Fibroblast of lung (primary cell): ENCODE measurements around the gene KIAA2012. TPM values are rescaled to one million over a fixed set of nuclear protein-coding genes. Genes with fewer than 3 reads are reported as not detected.

Experiments used
- DNase-seq, 2 donors: peaks; one replicate each; pipeline versions ENCODE4 v3.0.0 to v3.0.0-alpha.2; 2010; ENCODE audit warnings: low read depth in 2 of 2
- H2AFZ ChIP-seq: 2 replicates; pipeline ENCODE4 v1.5.1; 2012; ENCODE audit warnings: low read length, control low read depth, inconsistent platforms
- H3K27ac ChIP-seq: 2 replicates; pipeline ENCODE4 v1.5.1; 2011; ENCODE audit warnings: low read length, control low read depth; ENCODE audit not compliant: insufficient read depth
- H3K27me3 ChIP-seq: 2 replicates; pipeline ENCODE4 v1.5.1; 2011; ENCODE audit warnings: mild to moderate bottlenecking, low read length; ENCODE audit not compliant: control insufficient read depth, insufficient read depth
- H3K36me3 ChIP-seq: 2 replicates; pipeline ENCODE4 v1.5.1; 2011; ENCODE audit warnings: low read length; ENCODE audit not compliant: control insufficient read depth, insufficient read depth
- H3K4me1 ChIP-seq: 2 replicates; pipeline ENCODE4 v1.5.1; 2011; ENCODE audit warnings: low read length; ENCODE audit not compliant: control insufficient read depth, insufficient read depth; ENCODE audit errors: extremely low read depth
- H3K4me2 ChIP-seq: 2 replicates; pipeline ENCODE4 v1.5.1; 2011; ENCODE audit warnings: low read length, control low read depth; ENCODE audit not compliant: insufficient read depth; ENCODE audit errors: extremely low read depth
- H3K4me3 ChIP-seq, 4 experiments: fragments of 200-600 bp in 1 of 4; sonication (generic) in 1 of 4; replicated peaks in 1 of 4; 2 replicates each; pipeline ENCODE4 v1.5.1; 2011 to 2016; ENCODE audit warnings: low read length in 4 of 4, low read depth in 3 of 4, mild to moderate bottlenecking in 3 of 4, control low read depth in 2 of 4, inconsistent platforms in 1 of 4, mixed read lengths in 1 of 4; ENCODE audit not compliant: insufficient read depth in 1 of 4; ENCODE audit errors: control extremely low read depth in 1 of 4
- H3K79me2 ChIP-seq: 2 replicates; pipeline ENCODE4 v1.5.1; 2012; ENCODE audit warnings: mild to moderate bottlenecking, low read length, inconsistent platforms; ENCODE audit not compliant: control insufficient read depth, insufficient read depth
- H3K9ac ChIP-seq: 2 replicates; pipeline ENCODE4 v1.5.1; 2011; ENCODE audit warnings: mild to moderate bottlenecking, low read length, control low read depth; ENCODE audit not compliant: insufficient read depth
- H3K9me3 ChIP-seq: 2 replicates; pipeline ENCODE4 v1.5.1; 2012; ENCODE audit warnings: low read depth, low read length; ENCODE audit not compliant: control insufficient read depth, insufficient read depth
- H4K20me1 ChIP-seq: 2 replicates; pipeline ENCODE4 v1.5.1; 2011; ENCODE audit warnings: low read length; ENCODE audit not compliant: control insufficient read depth, insufficient read depth; ENCODE audit errors: extremely low read depth
- CTCF ChIP-seq, 2 donors: IDR thresholded peaks in 1 of 2; conservative IDR thresholded peaks in 1 of 2; 1 replicate in 1 of 2; 2 replicates in 1 of 2; pipeline ENCODE4 v1.5.1; 2011 to 2012; ENCODE audit warnings: low read length in 2 of 2, control low read depth in 1 of 2, inconsistent platforms in 1 of 2, low read depth in 1 of 2, mild to moderate bottlenecking in 1 of 2
- EZH2 ChIP-seq: IDR thresholded peaks from 2 replicates; pipeline ENCODE4 v1.5.1; 2012; ENCODE audit warnings: low read length, control low read depth, mild to moderate bottlenecking; ENCODE audit errors: missing control alignments
- polyA plus RNA-seq, 2 donors: library from polyadenylated mRNA; depleted of rRNA in 1 of 2; stranded (reverse) in 1 of 2; unstranded in 1 of 2; fragments of >200 nt; gene quantifications; 2 replicates each; pipeline ENCODE4 v1.2.1, GENCODE V29; 2011 to 2012; ENCODE audit warnings: missing spikeins in 1 of 2
- total RNA-seq: library from RNA; depleted of rRNA; stranded (reverse); fragments of >200 nt; gene quantifications from 2 replicates; pipeline ENCODE4 v1.2.1, GENCODE V29; 2014

The KIAA2012 gene
- total and polyA plus RNA-seq, 2 donors (not counting 1 experiment from before 2014, with no cell fraction given) = 0.09 TPM; not detected in 1

DNA sequence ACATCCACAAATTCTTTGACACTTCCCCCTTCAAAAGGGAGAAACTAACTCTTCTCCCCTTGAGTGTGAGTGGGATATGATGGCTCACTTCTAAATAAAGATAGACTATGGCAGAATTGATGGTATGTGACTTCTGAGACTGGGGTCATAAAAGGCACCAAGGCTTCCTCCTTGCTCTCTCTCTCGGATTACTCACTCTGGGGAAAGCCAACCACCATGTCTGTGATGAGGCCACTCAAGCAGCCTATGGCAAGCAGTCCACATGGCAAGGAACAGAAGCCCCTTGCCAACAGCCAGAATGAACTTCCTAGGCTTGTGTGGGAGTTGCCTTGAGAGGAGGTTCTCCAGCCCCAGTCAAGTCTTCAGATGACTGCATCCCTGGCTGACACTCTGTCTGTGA lies 43.6 kb downstream of the KIAA2012 start:
- H2AFZ ChIP-seq = no peak overlapping the region
- H3K27me3 ChIP-seq = no peaks in the 10 kb centered on the region
- H3K36me3 ChIP-seq = no peaks in the 10 kb centered on the region
- H3K4me1 ChIP-seq = peaks cover 8% of the 10 kb centered on the region
- no peaks in the 10 kb centered on the region for H3K79me2 ChIP-seq
- no peaks in the 10 kb centered on the region for H4K20me1 ChIP-seq
- H3K4me2 ChIP-seq = no peak overlapping the region
- DNase-seq = no peak
- no peak overlapping the region for H3K4me3 ChIP-seq
- H3K9me3 ChIP-seq = no peaks in the 10 kb centered on the region
- no peak overlapping the region for H3K27ac ChIP-seq
- TF ChIP-seq EZH2 (no peak), CTCF (conservative IDR thresholded peaks at IDR 0.05 in 1 of 2, IDR thresholded peaks at IDR 0.05 in 1 of 2; ENCODE audit: low read depth in 1 of 2, low read length in 2 of 2) (no peak)
- H3K9ac ChIP-seq = no peak overlapping the region

GRCh38 chr2:202118168-202118567 lies 45.1 kb downstream of the KIAA2012 start:
- Histone ChIP-seq H3K27ac (no peak overlapping the region), H3K4me1 (peaks cover 12% of the 10 kb centered on the region), H3K4me3 (no peak overlapping the region), H3K79me2 (no peaks in the 10 kb centered on the region), H2AFZ (no peak overlapping the region), H3K9ac (no peak overlapping the region), H4K20me1 (no peaks in the 10 kb centered on the region), H3K4me2 (no peak overlapping the region), H3K36me3 (no peaks in the 10 kb centered on the region), H3K27me3 (no peaks in the 10 kb centered on the region), H3K9me3 (no peaks in the 10 kb centered on the region)
- DNase-seq = no peak
- TF ChIP-seq EZH2 (no peak), CTCF (conservative IDR thresholded peaks at IDR 0.05 in 1 of 2, IDR thresholded peaks at IDR 0.05 in 1 of 2; ENCODE audit: low read depth in 1 of 2, low read length in 2 of 2) (no peak)

DNA sequence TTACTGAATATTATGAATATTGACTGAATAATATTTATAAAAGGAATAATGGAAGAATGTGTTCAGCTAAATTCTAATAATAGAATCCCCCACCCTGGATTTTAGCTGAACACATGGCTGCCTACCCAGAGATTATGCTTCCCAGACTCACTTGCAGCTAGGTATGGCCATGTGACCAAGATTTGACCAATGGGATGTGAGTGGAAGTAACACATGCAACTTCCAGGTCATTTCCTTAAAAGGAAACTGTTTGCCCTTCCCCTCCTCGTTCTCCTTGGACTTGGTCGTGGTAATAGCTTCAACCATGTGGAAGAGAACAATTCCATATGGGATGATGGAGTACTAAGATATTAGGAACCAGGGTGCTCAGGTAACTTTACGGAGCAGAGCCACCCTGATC lies 47.8 kb downstream of the KIAA2012 start:
- H3K9ac ChIP-seq = no peak overlapping the region
- H3K9me3 ChIP-seq = no peaks in the 10 kb centered on the region
- H4K20me1 ChIP-seq = no peaks in the 10 kb centered on the region
- TF ChIP-seq CTCF (conservative IDR thresholded peaks at IDR 0.05 in 1 of 2, IDR thresholded peaks at IDR 0.05 in 1 of 2; ENCODE audit: low read depth in 1 of 2, low read length in 2 of 2) = no peak
- no peak for TF ChIP-seq EZH2
- H3K27me3 ChIP-seq = no peaks in the 10 kb centered on the region
- no peak overlapping the region for H3K4me3 ChIP-seq
- no peak overlapping the region for H2AFZ ChIP-seq
- H3K27ac ChIP-seq = no peak overlapping the region
- no peaks in the 10 kb centered on the region for H3K36me3 ChIP-seq
- peaks cover 8% of the 10 kb centered on the region for H3K4me1 ChIP-seq
- H3K79me2 ChIP-seq = no peaks in the 10 kb centered on the region
- no peak for DNase-seq
- no peak overlapping the region for H3K4me2 ChIP-seq
